Colonic mucosa (tissue), 4 donors: ENCODE results near the gene CLINT1. TPM values are rescaled to one million over a fixed set of nuclear protein-coding genes. Genes with fewer than 3 reads are reported as not detected.

Source experiments
- DNase-seq: peaks from one replicate; pipeline ENCODE4 v3.0.0-alpha.2; 2020
- H3K27ac ChIP-seq: fragments of 200-600 bp; one replicate; pipeline ENCODE4 v1.8.0; 2021
- H3K27me3 ChIP-seq: fragments of 200-600 bp; one replicate; pipeline ENCODE4 v1.8.0; 2021
- H3K36me3 ChIP-seq: fragments of 200-600 bp; one replicate; pipeline ENCODE4 v1.8.0; 2021
- H3K4me1 ChIP-seq: fragments of 200-600 bp; one replicate; pipeline ENCODE4 v1.8.0; 2021; ENCODE audit warnings: mild to moderate bottlenecking
- H3K4me3 ChIP-seq: fragments of 200-600 bp; one replicate; pipeline ENCODE4 v1.8.0; 2021
- H3K9ac ChIP-seq, 2 donors: one replicate each; pipeline ENCODE4 v1.7.0; 2013; ENCODE audit warnings: control low read depth in 2 of 2, low read depth in 2 of 2, low read length in 2 of 2
- H3K9me3 ChIP-seq: fragments of 200-600 bp; one replicate; pipeline ENCODE4 v1.8.0; 2021
- intact Hi-C: fragments of 100-400 bp; cut with DNase I; formaldehyde crosslinking; loops from one replicate; pipeline ENCODE4 v1.14.1; 2022
- total RNA-seq, 2 donors: library from RNA; stranded (reverse); fragmentation: NEBNext Ultra II Directional in 1 of 2; extraction: Animal tissue kit (Norgen Biotek cat#: 25700) in 1 of 2; gene quantifications; one replicate each; pipeline ENCODE4 v1.2.1, GENCODE V29; 2021
- TF ChIP-seq, protein P1 (sequence below): fragments of 200-600 bp; IDR thresholded peaks from one replicate; pipeline ENCODE4 v1.8.0; 2022; ENCODE audit warnings: antibody characterized with exemption, mild to moderate bottlenecking
- donor health status: healthy.
- donor health status: DM: no; HTN: no; CAD: no.
- donor health status: DM: no; HTN: no; CAD: no.

The CLINT1 gene
- total RNA-seq, 2 donors from 2014 or later: 127 to 183 TPM

GRCh38 chr5:157750320-157750719 is 108.6 kb downstream of the CLINT1 start:
- H3K9ac ChIP-seq: no peak overlapping the region
- DNase-seq: no peak
- H3K36me3 ChIP-seq: no peaks in the 10 kb centered on the region
- no peak overlapping the region for H3K4me3 ChIP-seq
- intact Hi-C loops: no loop called here
- TF ChIP-seq, protein P1, sequence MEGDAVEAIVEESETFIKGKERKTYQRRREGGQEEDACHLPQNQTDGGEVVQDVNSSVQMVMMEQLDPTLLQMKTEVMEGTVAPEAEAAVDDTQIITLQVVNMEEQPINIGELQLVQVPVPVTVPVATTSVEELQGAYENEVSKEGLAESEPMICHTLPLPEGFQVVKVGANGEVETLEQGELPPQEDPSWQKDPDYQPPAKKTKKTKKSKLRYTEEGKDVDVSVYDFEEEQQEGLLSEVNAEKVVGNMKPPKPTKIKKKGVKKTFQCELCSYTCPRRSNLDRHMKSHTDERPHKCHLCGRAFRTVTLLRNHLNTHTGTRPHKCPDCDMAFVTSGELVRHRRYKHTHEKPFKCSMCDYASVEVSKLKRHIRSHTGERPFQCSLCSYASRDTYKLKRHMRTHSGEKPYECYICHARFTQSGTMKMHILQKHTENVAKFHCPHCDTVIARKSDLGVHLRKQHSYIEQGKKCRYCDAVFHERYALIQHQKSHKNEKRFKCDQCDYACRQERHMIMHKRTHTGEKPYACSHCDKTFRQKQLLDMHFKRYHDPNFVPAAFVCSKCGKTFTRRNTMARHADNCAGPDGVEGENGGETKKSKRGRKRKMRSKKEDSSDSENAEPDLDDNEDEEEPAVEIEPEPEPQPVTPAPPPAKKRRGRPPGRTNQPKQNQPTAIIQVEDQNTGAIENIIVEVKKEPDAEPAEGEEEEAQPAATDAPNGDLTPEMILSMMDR: no peak
- H3K27me3 ChIP-seq: no peaks in the 10 kb centered on the region
- H3K4me1 ChIP-seq: no peaks in the 10 kb centered on the region
- H3K27ac ChIP-seq: no peak overlapping the region
- H3K9me3 ChIP-seq: no peaks in the 10 kb centered on the region

DNA sequence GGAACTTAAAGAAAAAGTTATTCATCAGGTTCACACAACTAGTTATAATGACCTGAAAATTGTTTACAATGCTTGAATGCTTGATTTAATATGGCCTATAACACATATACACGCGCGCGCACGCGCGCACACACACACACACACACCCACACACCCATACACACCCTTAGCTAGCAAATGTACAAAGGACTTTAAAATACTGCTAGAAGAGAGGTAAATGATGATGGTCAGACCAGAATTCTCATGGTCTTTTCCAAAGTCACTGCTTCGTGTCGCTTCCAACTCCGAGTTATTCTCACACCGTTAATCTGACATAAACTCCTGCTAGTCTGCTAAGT is 109.5 kb downstream of the CLINT1 start:
- Histone ChIP-seq H3K27me3 (no peaks in the 10 kb centered on the region), H3K36me3 (no peaks in the 10 kb centered on the region), H3K4me3 (no peak overlapping the region), H3K4me1 (peaks cover 4% of the 10 kb centered on the region), H3K9ac (no peak overlapping the region), H3K9me3 (no peaks in the 10 kb centered on the region), H3K27ac (no peak overlapping the region)
- no peak for DNase-seq
- TF ChIP-seq, protein P1: no peak
- intact Hi-C loops: loop anchor here (10.0 kb wide), 2 partner anchors 385 to 425 kb away; no protein-coding TSS in a partner anchor

DNA sequence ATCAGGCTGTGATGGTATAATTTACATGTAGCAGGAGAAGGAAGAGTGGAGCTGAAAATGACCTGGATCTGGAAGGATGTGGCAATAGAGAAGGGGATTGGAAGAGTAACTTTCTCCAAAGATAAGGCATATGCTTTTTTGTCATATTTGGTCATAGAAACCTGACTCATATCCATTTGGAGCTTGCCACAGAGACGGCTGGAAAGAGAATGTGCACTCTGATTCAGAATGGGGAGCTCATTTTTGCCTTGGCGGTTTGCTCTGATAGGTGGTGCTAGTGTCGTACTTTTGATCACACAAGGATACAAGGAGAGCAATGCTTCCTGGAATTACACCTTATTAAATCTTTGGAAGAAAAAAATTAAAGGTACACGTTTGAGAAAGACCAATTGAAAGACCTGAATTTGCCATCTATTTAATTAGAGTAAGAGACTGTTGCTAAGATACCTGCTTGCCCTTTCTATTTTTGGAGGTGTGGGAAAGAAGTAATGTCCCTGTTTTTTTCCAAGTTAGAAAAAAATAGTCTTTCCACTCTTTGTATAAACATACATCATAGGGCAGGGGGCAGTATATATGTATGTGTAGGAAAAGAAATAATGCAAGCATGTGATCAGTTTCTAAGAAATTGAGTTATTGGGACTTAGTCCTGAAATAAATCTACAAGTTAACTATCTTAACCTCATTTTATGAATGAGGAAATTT is 110.0 kb downstream of the CLINT1 start:
- Histone ChIP-seq H3K4me3 (no peak overlapping the region), H3K9ac (no peak overlapping the region), H3K4me1 (peaks cover 5% of the 10 kb centered on the region), H3K9me3 (no peaks in the 10 kb centered on the region), H3K27me3 (no peaks in the 10 kb centered on the region), H3K27ac (no peak overlapping the region), H3K36me3 (no peaks in the 10 kb centered on the region)
- DNase-seq: no peak
- TF ChIP-seq, protein P1: no peak
- intact Hi-C loops: loop anchor here (10.0 kb wide), 2 partner anchors 384 to 424 kb away; no protein-coding TSS in a partner anchor

DNA sequence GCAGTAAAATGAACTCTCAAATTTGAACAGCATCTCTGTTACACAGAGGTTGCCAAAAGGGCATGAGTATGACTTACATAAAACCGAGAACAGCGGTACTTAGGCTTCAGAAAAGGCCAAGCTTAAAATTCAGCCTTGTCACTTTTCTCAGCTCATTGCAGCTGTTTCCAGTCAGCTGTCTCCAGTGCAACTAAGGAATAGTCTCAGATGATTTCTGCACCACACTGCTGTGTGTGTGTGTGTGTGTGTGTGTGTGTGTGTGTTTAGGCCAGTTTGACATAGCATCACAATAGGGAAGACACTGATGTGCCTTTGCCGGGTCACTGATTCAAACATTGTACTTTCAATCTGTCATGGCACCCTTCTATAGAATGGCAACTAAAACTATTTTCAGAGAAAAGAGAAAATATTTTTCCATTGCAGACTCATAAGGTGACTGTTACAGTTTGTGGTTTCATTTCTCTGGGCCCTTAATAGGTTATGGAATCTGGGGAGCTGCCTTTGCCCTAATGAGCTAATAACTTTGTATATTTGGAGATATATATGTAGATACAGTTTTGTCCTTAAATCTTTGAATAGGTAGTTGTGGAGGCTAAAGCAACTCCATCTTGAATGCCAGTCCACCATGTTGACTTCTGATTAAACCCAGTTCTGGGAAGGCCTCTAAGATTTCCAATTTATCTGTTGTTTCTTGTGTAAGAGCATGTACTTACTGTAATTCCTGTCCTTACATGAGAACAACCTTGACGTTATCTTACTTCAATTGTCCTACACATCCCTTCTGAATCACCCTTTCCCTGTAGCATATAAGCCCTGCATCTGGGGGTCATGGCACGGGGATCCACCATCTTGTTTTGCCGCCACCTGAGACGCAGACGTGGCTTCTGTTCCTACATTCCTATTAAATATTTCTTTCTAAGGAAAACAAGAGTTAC is 110.9 kb downstream of the CLINT1 start:
- Histone ChIP-seq H3K4me3 (no peak overlapping the region), H3K4me1 (peaks cover 5% of the 10 kb centered on the region), H3K9ac (no peak overlapping the region), H3K27me3 (no peaks in the 10 kb centered on the region), H3K36me3 (no peaks in the 10 kb centered on the region), H3K27ac (no peak overlapping the region), H3K9me3 (no peaks in the 10 kb centered on the region)
- no peak for DNase-seq
- TF ChIP-seq, protein P1: no peak
- intact Hi-C loops: loop anchor here (10.0 kb wide), 2 partner anchors 383 to 423 kb away; no protein-coding TSS in a partner anchor

DNA sequence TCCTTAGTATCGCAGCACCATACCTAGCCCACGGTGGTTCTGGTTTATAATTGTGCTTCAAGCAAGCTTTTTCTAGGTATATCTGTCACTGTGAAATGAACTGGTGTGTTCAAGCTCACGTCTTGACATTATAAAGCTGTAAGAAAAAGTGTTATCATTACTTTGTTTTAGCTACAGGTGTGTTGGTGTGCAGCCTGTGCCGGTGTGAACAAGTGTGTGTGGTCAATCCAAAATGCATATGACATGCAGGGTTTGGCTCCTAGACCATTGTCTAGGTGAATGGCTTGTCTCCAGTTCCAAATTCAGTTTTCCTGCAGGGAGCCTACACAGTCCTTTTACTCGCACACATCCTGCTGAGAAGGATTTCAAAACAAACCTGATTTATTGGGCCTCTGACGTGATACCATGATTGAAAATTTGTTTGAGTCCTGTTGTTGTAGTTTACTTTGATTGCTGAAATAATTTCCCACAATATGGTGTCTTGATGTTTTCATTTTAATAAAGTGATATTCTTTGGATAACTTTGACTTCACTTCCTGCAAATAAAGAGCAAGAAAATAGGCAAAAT is 111.7 kb downstream of the CLINT1 start:
- H3K27me3 ChIP-seq: no peaks in the 10 kb centered on the region
- H3K4me1 ChIP-seq: peaks cover 5% of the 10 kb centered on the region
- no peak overlapping the region for H3K9ac ChIP-seq
- H3K9me3 ChIP-seq: no peaks in the 10 kb centered on the region
- TF ChIP-seq, protein P1: no peak
- H3K4me3 ChIP-seq: no peak overlapping the region
- no peak for DNase-seq
- no peak overlapping the region for H3K27ac ChIP-seq
- intact Hi-C loops: loop anchor here (10.0 kb wide), 2 partner anchors 382 to 422 kb away; no protein-coding TSS in a partner anchor
- no peaks in the 10 kb centered on the region for H3K36me3 ChIP-seq
